ENCODE data around the gene MYADM. TPM values are rescaled to one million over a fixed set of nuclear protein-coding genes. Genes with fewer than 3 reads are reported as not detected.

MYADM gene, protein sequence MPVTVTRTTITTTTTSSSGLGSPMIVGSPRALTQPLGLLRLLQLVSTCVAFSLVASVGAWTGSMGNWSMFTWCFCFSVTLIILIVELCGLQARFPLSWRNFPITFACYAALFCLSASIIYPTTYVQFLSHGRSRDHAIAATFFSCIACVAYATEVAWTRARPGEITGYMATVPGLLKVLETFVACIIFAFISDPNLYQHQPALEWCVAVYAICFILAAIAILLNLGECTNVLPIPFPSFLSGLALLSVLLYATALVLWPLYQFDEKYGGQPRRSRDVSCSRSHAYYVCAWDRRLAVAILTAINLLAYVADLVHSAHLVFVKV
- 10 to 100 TPM; 20.4 to 49.2 (median 33.6) TPM for total RNA-seq

DNA sequence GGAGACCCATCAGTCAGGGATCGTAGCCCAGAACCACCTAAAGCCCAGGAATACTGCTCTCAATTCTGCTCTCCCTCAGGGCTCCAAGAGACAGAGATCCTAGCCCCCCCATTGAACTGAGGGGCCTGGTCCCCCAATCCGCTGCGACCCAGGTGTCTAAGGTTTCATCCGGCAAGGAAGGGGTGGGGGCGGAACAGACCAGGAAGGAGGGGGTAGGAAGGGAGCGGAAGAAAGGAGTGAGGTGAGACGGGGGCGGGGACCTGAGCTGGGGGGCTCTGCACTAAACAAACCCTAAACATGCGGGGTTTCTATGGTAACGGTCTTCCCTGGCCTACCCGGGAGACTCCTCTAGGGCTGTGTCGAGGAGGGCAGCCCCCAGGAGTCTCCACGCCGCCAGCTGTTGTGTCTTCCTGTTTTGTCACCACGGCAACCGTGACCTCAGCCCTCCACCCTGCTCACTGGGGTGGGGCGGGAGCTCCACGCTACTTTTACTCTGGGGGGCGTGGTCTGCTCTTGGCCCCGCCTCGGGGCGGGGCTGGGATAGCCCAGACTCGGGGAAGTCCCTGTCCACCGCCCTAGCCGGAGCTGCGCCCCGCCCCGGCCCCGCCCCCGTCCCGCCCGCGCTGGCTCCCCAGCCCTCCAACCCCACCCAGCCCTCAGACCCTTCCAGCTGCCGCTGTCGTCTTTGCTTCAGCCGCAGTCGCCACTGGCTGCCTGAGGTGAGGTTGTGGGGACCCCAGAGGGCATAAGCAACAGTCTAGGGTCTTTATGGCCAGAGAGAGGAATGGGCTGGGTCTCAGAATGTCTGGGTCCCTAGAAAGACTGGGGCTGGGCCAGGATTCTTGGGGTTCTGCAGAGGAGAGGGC lies at the start of gene MYADM:
Gene MYADM, plus strand, starts transcription at position 659 of the 866 bp plus-strand sequence. CDS start 5,647 bp downstream, outside the sequence.
- H3K4me3 ChIP-seq (ENCODE audit: low read depth, poor library complexity, severe bottlenecking), result peak within 1 kb of the TSS; percentile 56
- peak; percentile 99 to 100 for DNase-seq (ENCODE audit: low spot score in 2 of 2)
- TF ChIP-seq POLR2A (IDR thresholded peaks at IDR 0.05), result peak in 1 of 2 donors; percentile 46
- TF ChIP-seq, protein P1, sequence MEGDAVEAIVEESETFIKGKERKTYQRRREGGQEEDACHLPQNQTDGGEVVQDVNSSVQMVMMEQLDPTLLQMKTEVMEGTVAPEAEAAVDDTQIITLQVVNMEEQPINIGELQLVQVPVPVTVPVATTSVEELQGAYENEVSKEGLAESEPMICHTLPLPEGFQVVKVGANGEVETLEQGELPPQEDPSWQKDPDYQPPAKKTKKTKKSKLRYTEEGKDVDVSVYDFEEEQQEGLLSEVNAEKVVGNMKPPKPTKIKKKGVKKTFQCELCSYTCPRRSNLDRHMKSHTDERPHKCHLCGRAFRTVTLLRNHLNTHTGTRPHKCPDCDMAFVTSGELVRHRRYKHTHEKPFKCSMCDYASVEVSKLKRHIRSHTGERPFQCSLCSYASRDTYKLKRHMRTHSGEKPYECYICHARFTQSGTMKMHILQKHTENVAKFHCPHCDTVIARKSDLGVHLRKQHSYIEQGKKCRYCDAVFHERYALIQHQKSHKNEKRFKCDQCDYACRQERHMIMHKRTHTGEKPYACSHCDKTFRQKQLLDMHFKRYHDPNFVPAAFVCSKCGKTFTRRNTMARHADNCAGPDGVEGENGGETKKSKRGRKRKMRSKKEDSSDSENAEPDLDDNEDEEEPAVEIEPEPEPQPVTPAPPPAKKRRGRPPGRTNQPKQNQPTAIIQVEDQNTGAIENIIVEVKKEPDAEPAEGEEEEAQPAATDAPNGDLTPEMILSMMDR (IDR thresholded peaks at IDR 0.05), result no peak
- intact Hi-C loops (cut with DNase I; ENCODE audit: low total_unique reads), result no loop called here
- WGBS, 2 donors, result 1 to 2% methylated on average over 12 to 28 of the region's 37 CpGs

DNA sequence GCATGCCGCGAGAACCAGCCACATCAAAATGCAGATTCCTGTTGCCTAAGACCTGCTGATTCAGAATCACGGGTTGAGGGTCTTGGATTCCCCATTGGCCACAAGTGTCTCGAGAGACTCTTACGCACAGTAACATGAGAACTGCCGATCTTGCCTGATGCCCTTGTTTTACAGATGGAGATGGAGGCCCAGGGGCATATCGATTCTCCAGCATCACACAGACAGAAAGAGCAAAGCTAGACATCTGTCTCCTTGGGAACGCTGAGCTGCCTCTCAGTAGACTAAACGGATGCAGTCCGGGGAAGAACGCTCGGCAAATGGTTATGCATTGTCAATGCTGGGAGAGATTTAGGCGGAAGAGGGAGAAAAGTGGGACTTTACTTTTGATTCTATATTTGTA lies 48.9 kb upstream of the MYADM start:
- no peak overlapping the region for H3K4me3 ChIP-seq (ENCODE audit: low read depth, poor library complexity, severe bottlenecking)
- no peak for DNase-seq (ENCODE audit: low spot score in 2 of 2)
- 82 to 86% methylated on average over 13 of the region's 13 CpGs for WGBS, 2 donors
- intact Hi-C loops (cut with DNase I; ENCODE audit: low total_unique reads), result no loop called here
- TF ChIP-seq, protein P1 (IDR thresholded peaks at IDR 0.05), result no peak
- no peak for TF ChIP-seq POLR2A (IDR thresholded peaks at IDR 0.05)

DNA sequence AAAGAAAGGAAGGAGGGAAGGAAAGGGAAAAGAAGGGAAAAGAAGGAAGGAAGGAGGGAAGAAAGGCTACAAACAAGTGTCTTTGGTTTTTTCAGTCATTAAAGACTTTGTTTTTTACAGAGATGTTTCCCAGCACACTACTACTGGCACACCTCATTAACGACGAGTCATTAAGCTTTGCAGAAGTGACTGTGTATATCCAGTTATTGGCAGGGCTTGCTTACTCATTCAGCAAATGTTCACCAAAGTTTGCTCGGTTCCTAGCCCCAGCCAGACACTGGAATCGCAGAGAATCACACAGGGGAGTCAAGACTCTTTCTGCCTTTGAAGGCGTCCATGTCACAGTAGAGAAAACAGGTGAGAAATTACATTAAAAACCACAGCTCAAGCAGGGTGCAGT lies 47.8 kb upstream of the MYADM start:
- no peak for DNase-seq (ENCODE audit: low spot score in 2 of 2)
- TF ChIP-seq, protein P1 (IDR thresholded peaks at IDR 0.05), result no peak
- no peak for TF ChIP-seq POLR2A (IDR thresholded peaks at IDR 0.05)
- 74% methylated on average over 5 of the region's 5 CpGs for WGBS, 2 donors
- intact Hi-C loops (cut with DNase I; ENCODE audit: low total_unique reads), result no loop called here
- no peak overlapping the region for H3K4me3 ChIP-seq (ENCODE audit: low read depth, poor library complexity, severe bottlenecking)

DNA sequence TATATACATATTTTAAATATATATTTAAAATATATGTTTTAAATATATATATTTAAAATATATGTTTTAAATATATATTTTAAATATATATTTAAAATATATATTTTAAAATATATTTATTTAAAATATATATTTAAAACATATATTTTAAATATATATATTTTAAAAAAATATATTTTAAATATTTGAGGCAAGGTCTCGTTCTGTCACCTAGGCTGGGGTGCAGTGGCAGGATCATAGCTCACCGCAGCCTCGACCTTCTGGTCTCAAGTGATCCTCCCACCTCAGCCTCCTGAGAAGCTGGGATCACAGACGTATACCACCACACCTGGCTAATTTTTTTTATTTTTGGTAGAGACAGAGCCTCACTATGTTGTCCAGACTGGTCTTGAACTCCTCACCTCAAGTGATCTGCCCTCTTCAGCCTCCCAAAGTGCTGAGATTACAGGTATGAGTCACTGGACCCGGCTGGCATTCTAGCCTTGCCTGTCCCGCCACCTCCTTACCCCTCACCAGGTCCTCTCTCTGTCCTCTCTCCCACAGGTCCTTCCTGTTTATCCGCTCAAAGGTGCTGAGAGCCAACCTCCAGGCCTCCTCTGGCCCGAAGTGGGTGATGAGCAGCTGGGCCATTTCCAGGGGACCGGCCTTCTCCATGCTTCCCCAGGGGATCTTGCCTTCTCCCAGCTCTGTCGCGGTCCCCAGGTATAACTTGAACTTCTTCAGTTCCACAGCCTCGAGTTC lies 44.1 kb upstream of the MYADM start:
- H3K4me3 ChIP-seq (ENCODE audit: low read depth, poor library complexity, severe bottlenecking), result no peak overlapping the region
- no peak for DNase-seq (ENCODE audit: low spot score in 2 of 2)
- 80 to 84% methylated on average over 12 of the region's 12 CpGs for WGBS, 2 donors
- no peak for TF ChIP-seq POLR2A (IDR thresholded peaks at IDR 0.05)
- TF ChIP-seq, protein P1 (IDR thresholded peaks at IDR 0.05), result no peak
- intact Hi-C loops (cut with DNase I; ENCODE audit: low total_unique reads), result no loop called here

DNA sequence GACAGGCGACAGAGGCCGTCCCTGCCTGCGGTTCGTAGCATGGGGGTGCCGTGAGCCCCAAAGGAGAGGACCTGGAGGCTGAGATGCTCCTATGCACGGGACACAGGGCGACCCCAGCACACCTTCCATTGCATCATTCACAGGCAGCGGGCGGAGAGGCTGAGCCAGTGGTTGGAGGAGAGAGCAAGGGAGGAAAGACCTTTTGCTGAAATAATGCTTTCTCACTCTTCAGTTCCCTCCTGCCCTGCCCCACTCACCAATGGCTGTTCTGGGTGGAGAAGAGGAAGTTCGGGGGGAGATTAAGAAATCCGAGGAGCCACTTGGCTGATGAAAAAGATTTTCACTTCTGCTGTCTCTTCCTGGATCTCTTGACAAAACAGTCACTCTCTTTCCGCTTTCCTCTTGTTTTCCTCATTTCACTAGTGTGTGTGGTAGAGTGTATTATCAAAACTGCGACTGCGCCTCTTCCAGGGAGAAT lies 43.5 kb upstream of the MYADM start, which contains the start of gene NLRP12:
Gene NLRP12, minus strand, starts transcription at position 181 of the 478 bp plus-strand sequence. Its CDS starts 140 bp downstream, at position 41.
- 70 to 71% methylated on average over 14 of the region's 14 CpGs for WGBS, 2 donors
- peak; percentile 21 to 84 for DNase-seq (ENCODE audit: low spot score in 2 of 2)
- TF ChIP-seq, protein P1 (IDR thresholded peaks at IDR 0.05), result no peak
- no peak for TF ChIP-seq POLR2A (IDR thresholded peaks at IDR 0.05)
- intact Hi-C loops (cut with DNase I; ENCODE audit: low total_unique reads), result no loop called here
- no peak within 1 kb of the TSS for H3K4me3 ChIP-seq (ENCODE audit: low read depth, poor library complexity, severe bottlenecking)

Measured in lower leg skin (tissue), 4 donors.